Measurements from ENCODE around the gene TNC. TPM values are rescaled to one million over a fixed set of nuclear protein-coding genes. Genes with fewer than 3 reads are reported as not detected.

TNC gene
- total and polyA plus RNA-seq, 10 of the 15 experiments (the other 5 are each of a cell fraction or from before 2014, with no cell fraction given) = 0.05 to 4.2 (median 0.14) TPM

GRCh38 chr9:114985959-114986501 lies 131.9 kb downstream of the TNC start:
- no peak for DNase-seq (ENCODE audit: low read depth, low spot score)
- no peak for ATAC-seq
- H3K27ac ChIP-seq (ENCODE audit: control insufficient read depth, insufficient read depth) = no peak overlapping the region
- no peaks in the 10 kb centered on the region for H3K79me2 ChIP-seq (ENCODE audit: control insufficient read depth, insufficient read depth, low read length)
- ChIA-PET SMC1A (ENCODE audit: uncharacterized antibody, unreplicated experiment) (interaction anchor here (1.3 to 7.7 kb wide), 2 partner anchors 16 to 28 kb away, joined by 5 to 46 read pairs; no protein-coding TSS in a partner anchor), POLR2A (no interaction called here), RAD21 (ENCODE audit: unreplicated experiment) (no interaction called here), CTCF (interaction anchor here (0.6 to 1.9 kb wide), 4 partner anchors 12 to 76 kb away, joined by 3 to 6 read pairs (median 3); no protein-coding TSS in a partner anchor)
- no peak overlapping the region for H3K4me3 ChIP-seq
- TF ChIP-seq HDAC6 (IDR thresholded peaks at IDR 0.05; ENCODE audit: unreplicated experiment) (no peak), TCF12 (IDR thresholded peaks at IDR 0.05; ENCODE audit: low read depth, low read length) (no peak), TCF3 (IDR thresholded peaks at IDR 0.05; ENCODE audit: borderline replicate concordance, insufficient read depth, low read depth, low read length) (no peak), E2F4 (IDR thresholded peaks at IDR 0.05; ENCODE audit: low read depth, low read length) (no peak), CBFB (IDR thresholded peaks at IDR 0.05; ENCODE audit: low read depth) (no peak), FOXK2 (IDR thresholded peaks at IDR 0.05) (no peak), RAD51 (IDR thresholded peaks at IDR 0.05) (no peak)
- in situ Hi-C loops (cut with MboI) = no loop called here
- FAIRE-seq = no peak
- H3K4me1 ChIP-seq (ENCODE audit: control insufficient read depth, insufficient read depth, low read length) = 0 out of 2 replicates have a peak, but pooled peaks cover 3% of the 10 kb centered on the region
- no peak overlapping the region for H2AFZ ChIP-seq (ENCODE audit: control insufficient read depth, low read depth, low read length)
- no peaks in the 10 kb centered on the region for H4K20me1 ChIP-seq (ENCODE audit: control insufficient read depth, insufficient read depth)
- WGBS (ENCODE audit: insufficient coverage, insufficient replicate concordance, low lambda C conversion rate, missing lambda C conversion rate) = 44% methylated on average over 2 of the region's 2 CpGs
- no peaks in the 10 kb centered on the region; a peak in 1 of 4 replicates for H3K27me3 ChIP-seq (replicated peaks in 1 of 2; ENCODE audit: control insufficient read depth in 2 of 2, insufficient read depth in 2 of 2, low read length in 1 of 2)
- no peak overlapping the region for H3K9ac ChIP-seq (ENCODE audit: control insufficient read depth, insufficient read depth, low read length)
- no peak overlapping the region for H3K4me2 ChIP-seq (ENCODE audit: control insufficient read depth, insufficient read depth)
- no TSS peak for BruUV-seq (replicated peaks)
- H3K36me3 ChIP-seq (ENCODE audit: control insufficient read depth in 2 of 2, insufficient read depth in 2 of 2, low read length in 1 of 2) = no peaks in the 10 kb centered on the region
- intact Hi-C loops (cut with micrococcal nuclease; ENCODE audit: unreplicated experiment) = no loop called here
- H3K9me3 ChIP-seq (replicated peaks; ENCODE audit: control insufficient read depth, insufficient read depth, low read length) = no peaks in the 10 kb centered on the region
